Endothelial cell of hepatic sinusoid (primary cell): Measurements from ENCODE around the gene LYZL1.
"Not testable (repeated sequence)": the region's sequence is repeated elsewhere in the genome, so short reads cannot be mapped to it uniquely, and the experiment has no call there.

Source experiments
- in situ Hi-C: cut with HindIII; loops from 2 replicates; pipeline ENCODE4 v1.10.0; 2017; ENCODE audit warnings: low sequenced_read_pairs

Gene LYZL1

GRCh38 chr10:29360215-29360853, 71.5 kb downstream of the LYZL1 start:
- in situ Hi-C loops, result not testable (repeated sequence)
